CD14-positive monocyte (primary cell): ENCODE results near the gene PDXDC1. TPM values are rescaled to one million over a fixed set of nuclear protein-coding genes. Genes with fewer than 3 reads are reported as not detected.
"Not testable (repeated sequence)": the region's sequence is repeated elsewhere in the genome, so short reads cannot be mapped to it uniquely, and the experiment has no call there.

Experiments
- DNase-seq, 3 donors: peaks; one replicate each; pipeline ENCODE4 v3.0.0-alpha.2; 2011 to 2022
- H2AFZ ChIP-seq: 2 replicates; pipeline ENCODE4 v1.6.0; 2012; ENCODE audit warnings: mild to moderate bottlenecking, low read depth, low read length, inconsistent platforms; ENCODE audit not compliant: insufficient read depth, poor library complexity, severe bottlenecking
- H3K27ac ChIP-seq, 2 donors: 1 replicate in 1 of 2; 2 replicates in 1 of 2; pipeline ENCODE4 v1.5.1; 2012 to 2013; ENCODE audit warnings: low read length in 2 of 2, control low read depth in 1 of 2, inconsistent platforms in 1 of 2, low read depth in 1 of 2, mild to moderate bottlenecking in 1 of 2
- H3K27me3 ChIP-seq, 2 donors: one replicate each; pipeline versions ENCODE4 v1.6.0 to v1.6.1; 2011 to 2013; ENCODE audit warnings: low read length in 2 of 2; ENCODE audit not compliant: control insufficient read depth in 2 of 2, insufficient read depth in 2 of 2
- H3K36me3 ChIP-seq, 2 donors: replicated peaks in 1 of 2; 1 replicate in 1 of 2; 2 replicates in 1 of 2; pipeline versions ENCODE4 v1.5.1 to v1.6.1; 2012 to 2013; ENCODE audit warnings: low read length in 2 of 2, control low read depth in 1 of 2, inconsistent platforms in 1 of 2, mild to moderate bottlenecking in 1 of 2; ENCODE audit not compliant: insufficient read depth in 2 of 2, control insufficient read depth in 1 of 2
- H3K4me1 ChIP-seq, 2 donors: 1 replicate in 1 of 2; 2 replicates in 1 of 2; pipeline versions ENCODE4 v1.5.1 to v1.6.1; 2012 to 2013; ENCODE audit warnings: low read length in 2 of 2, control low read depth in 1 of 2, inconsistent platforms in 1 of 2, mild to moderate bottlenecking in 1 of 2, moderate library complexity in 1 of 2; ENCODE audit not compliant: insufficient read depth in 2 of 2, control insufficient read depth in 1 of 2
- H3K4me2 ChIP-seq: replicated peaks from 2 replicates; pipeline ENCODE3; 2012; ENCODE audit warnings: low read length, moderate library complexity, mild to moderate bottlenecking; ENCODE audit not compliant: poor library complexity, severe bottlenecking; ENCODE audit errors: extremely low read depth
- H3K4me3 ChIP-seq, 3 experiments: fragments of 200-600 bp in 1 of 3; sonication (generic) in 1 of 3; replicated peaks in 1 of 3; 1 replicate in 2 of 3; 2 replicates in 1 of 3; pipeline ENCODE4 v1.5.1; 2011 to 2013; ENCODE audit warnings: low read length in 3 of 3, mild to moderate bottlenecking in 3 of 3, control low read depth in 2 of 3, low read depth in 2 of 3, inconsistent platforms in 1 of 3, moderate library complexity in 1 of 3
- H3K79me2 ChIP-seq: 2 replicates; pipeline ENCODE4 v1.6.0; 2012; ENCODE audit warnings: mild to moderate bottlenecking, control low read depth, inconsistent platforms, low read length, moderate library complexity; ENCODE audit not compliant: insufficient read depth
- H3K9ac ChIP-seq: 2 replicates; pipeline ENCODE4 v1.6.0; 2017; ENCODE audit warnings: low read length, mild to moderate bottlenecking; ENCODE audit not compliant: insufficient read depth, poor library complexity, severe bottlenecking
- H3K9me3 ChIP-seq, 2 donors: replicated peaks in 1 of 2; 1 replicate in 1 of 2; 2 replicates in 1 of 2; pipeline versions ENCODE4 v1.5.1 to v1.6.1; 2012 to 2013; ENCODE audit warnings: low read length in 2 of 2, control low read depth in 1 of 2; ENCODE audit not compliant: control insufficient read depth in 1 of 2, insufficient read depth in 1 of 2
- H4K20me1 ChIP-seq: 2 replicates; pipeline ENCODE4 v1.6.0; 2012; ENCODE audit warnings: mild to moderate bottlenecking, low read length, control low read depth, moderate library complexity; ENCODE audit not compliant: insufficient read depth
- H3K27ac Mint-ChIP-seq, 7 donors: one replicate each; pipeline ENCODE4 v1.8.0; 2020; ENCODE audit warnings: mild to moderate bottlenecking in 7 of 7, mixed read lengths in 7 of 7, moderate library complexity in 6 of 7, inconsistent platforms in 2 of 7
- H3K27me3 Mint-ChIP-seq, 3 donors: one replicate each; pipeline ENCODE4 v1.8.0; 2021 to 2022; ENCODE audit warnings: low read depth in 3 of 3, mild to moderate bottlenecking in 3 of 3, mixed read lengths in 3 of 3, moderate library complexity in 3 of 3, inconsistent platforms in 1 of 3
- H3K36me3 Mint-ChIP-seq, 2 donors: one replicate each; pipeline ENCODE4 v1.8.0; 2020; ENCODE audit warnings: mixed read lengths in 2 of 2, inconsistent platforms in 1 of 2, mild to moderate bottlenecking in 1 of 2
- H3K4me1 Mint-ChIP-seq: one replicate; pipeline ENCODE4 v1.8.0; 2020; ENCODE audit warnings: mild to moderate bottlenecking, mixed read lengths
- H3K4me3 Mint-ChIP-seq, 2 donors: one replicate each; pipeline ENCODE4 v1.8.0; 2020; ENCODE audit warnings: mild to moderate bottlenecking in 2 of 2, mixed read lengths in 2 of 2, moderate library complexity in 1 of 2
- H3K9me3 Mint-ChIP-seq, 7 donors: one replicate each; pipeline ENCODE4 v1.8.0; 2020 to 2022; ENCODE audit warnings: mixed read lengths in 7 of 7, mild to moderate bottlenecking in 6 of 7, moderate library complexity in 6 of 7, inconsistent platforms in 2 of 7
- WGBS: methylation state at CpG from one replicate; pipeline ENCODE4 v1.1.5; 2013; ENCODE audit warnings: missing lambda C conversion rate; ENCODE audit not compliant: insufficient coverage; 5-methylcytosine and 5-hydroxymethylcytosine counted together
- intact Hi-C, 2 donors: fragments of 100-400 bp; cut with micrococcal nuclease; formaldehyde crosslinking; loops; one replicate each; pipeline versions ENCODE4 v1.15.0 to v1.15.1; 2023
- polyA plus RNA-seq, 3 donors: library from polyadenylated mRNA; depleted of rRNA in 1 of 3; unstranded in 2 of 3; stranded (reverse) in 1 of 3; fragments of 300-500 nt in 2 of 3; fragments of >200 nt in 1 of 3; fragmentation: Illumina TruSeq in 2 of 3; gene quantifications; 1 replicate in 2 of 3; 2 replicates in 1 of 3; pipeline ENCODE4 v1.2.3, GENCODE V29; 2012 to 2021

The PDXDC1 gene
- polyA plus RNA-seq, 3 donors: 22.3 to 50.1 (median 36.0) TPM

DNA sequence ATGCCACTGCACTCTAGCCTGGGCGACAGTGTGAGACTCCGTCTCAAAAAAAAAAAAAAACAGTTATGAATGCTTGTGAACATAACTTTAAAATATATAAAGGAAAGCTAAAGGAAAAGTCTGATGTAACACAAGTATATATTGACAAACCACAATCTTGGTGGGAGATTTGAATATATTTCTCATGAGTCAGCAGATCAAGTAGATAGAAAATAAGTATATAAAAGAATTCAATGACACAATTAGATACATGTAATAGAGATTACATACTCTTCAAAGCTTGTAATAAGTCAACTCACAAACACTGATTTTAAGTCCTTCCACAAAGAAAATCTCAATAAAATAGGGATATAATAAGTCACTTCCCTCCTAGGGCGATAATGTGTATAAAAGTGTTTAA lies 40.8 kb downstream of the PDXDC1 start:
- peaks cover 64 to 94% of the 10 kb centered on the region in 2 donors for H3K36me3 Mint-ChIP-seq
- intact Hi-C loops, H3K79me2 ChIP-seq, H3K4me3 Mint-ChIP-seq, H3K27me3 Mint-ChIP-seq, H4K20me1 ChIP-seq, H2AFZ ChIP-seq, DNase-seq, H3K27ac ChIP-seq, H3K4me3 ChIP-seq, H3K9me3 ChIP-seq, H3K9ac ChIP-seq, H3K27me3 ChIP-seq, H3K4me2 ChIP-seq, H3K9me3 Mint-ChIP-seq, H3K4me1 ChIP-seq: not testable (repeated sequence)
- peaks cover 14% of the 10 kb centered on the region for H3K4me1 Mint-ChIP-seq
- peaks cover 51 to 75% of the 10 kb centered on the region in 2 donors for H3K36me3 ChIP-seq
- H3K27ac Mint-ChIP-seq: peak overlapping the region in 2 of 7 donors; percentile 40 to 50
- WGBS: no CpG with 5 or more reads among the region's 3 CpGs

DNA sequence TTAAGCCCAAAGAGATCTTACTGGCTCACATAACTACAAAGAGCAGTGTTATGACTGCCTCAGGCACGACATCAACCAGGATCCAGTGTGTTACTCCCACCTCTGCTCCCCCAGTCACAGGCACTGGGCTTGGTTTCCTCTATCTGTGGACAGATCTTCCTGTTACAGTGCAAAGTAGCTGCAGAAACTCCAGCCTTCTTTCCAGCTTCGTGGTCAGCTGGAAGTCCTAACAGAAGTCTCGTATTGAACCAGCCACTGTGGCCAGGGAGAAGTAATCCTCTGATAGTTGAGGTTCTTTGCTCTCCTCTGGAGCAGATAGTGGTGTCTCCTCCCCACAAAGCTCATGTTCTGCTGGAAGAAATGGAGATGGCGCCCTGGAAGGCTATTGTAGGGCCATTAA lies 41.5 kb downstream of the PDXDC1 start:
- DNase-seq, H3K4me3 ChIP-seq, intact Hi-C loops, H3K4me1 ChIP-seq, H3K9me3 Mint-ChIP-seq, H4K20me1 ChIP-seq, H3K9me3 ChIP-seq, H3K79me2 ChIP-seq, H3K9ac ChIP-seq, H2AFZ ChIP-seq, H3K4me2 ChIP-seq, H3K4me3 Mint-ChIP-seq, H3K27me3 ChIP-seq, H3K27me3 Mint-ChIP-seq: not testable (repeated sequence)
- peak overlapping the region in 6 of 7 donors; percentile 12 to 84 (median 48) for H3K27ac Mint-ChIP-seq
- H3K4me1 Mint-ChIP-seq: peaks cover 14% of the 10 kb centered on the region
- peaks cover 64 to 94% of the 10 kb centered on the region in 2 donors for H3K36me3 Mint-ChIP-seq
- WGBS: 83% methylated on average over 1 of the region's 4 CpGs
- Histone ChIP-seq H3K36me3 (peaks cover 52 to 76% of the 10 kb centered on the region in 2 donors), H3K27ac (peak overlapping the region in 1 of 2 donors; percentile 22)

DNA sequence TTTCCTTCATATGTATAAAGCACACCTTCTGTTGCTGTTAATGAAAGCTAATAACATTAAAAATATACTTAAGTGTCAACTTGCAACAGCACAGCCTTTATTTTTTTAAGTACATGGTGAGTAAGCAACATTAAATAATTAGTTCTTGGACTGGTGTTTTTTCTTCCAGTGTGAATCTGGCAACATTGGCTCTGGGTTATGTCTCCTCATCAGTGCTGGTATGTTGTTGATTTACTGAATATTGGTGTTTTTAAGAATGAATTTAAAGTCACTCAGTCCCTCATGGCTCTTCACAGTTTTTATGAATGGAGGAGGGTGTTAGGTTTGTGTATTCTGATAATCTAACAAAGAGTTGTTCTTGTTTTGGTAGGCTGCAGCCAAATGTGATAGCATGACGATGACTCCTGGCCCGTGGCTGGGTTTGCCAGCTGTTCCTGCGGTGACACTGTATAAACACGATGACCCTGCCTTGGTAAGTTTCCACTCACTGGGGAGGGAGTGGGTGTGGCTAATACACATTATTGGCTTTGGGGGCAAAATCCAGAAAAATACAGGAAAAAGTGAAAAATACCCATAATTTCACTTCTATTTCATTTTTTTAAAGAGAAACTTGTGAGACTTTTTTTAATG lies 42.2 kb downstream of the PDXDC1 start:
- H3K27me3 Mint-ChIP-seq, H3K4me3 ChIP-seq, H4K20me1 ChIP-seq, intact Hi-C loops, H3K79me2 ChIP-seq, DNase-seq, H3K4me2 ChIP-seq, H3K9me3 Mint-ChIP-seq, H3K4me1 ChIP-seq, H2AFZ ChIP-seq, H3K4me3 Mint-ChIP-seq, H3K27me3 ChIP-seq, H3K9me3 ChIP-seq, H3K9ac ChIP-seq, H3K27ac ChIP-seq: not testable (repeated sequence)
- Mint-ChIP-seq H3K4me1 (peaks cover 14% of the 10 kb centered on the region), H3K36me3 (peaks cover 65 to 94% of the 10 kb centered on the region in 2 donors), H3K27ac (peak overlapping the region in 2 of 7 donors; percentile 17 to 51)
- 79% methylated on average over 4 of the region's 4 CpGs for WGBS
- peaks cover 55 to 78% of the 10 kb centered on the region in 2 donors for H3K36me3 ChIP-seq

GRCh38 chr16:15021429-15021828 lies 46.6 kb downstream of the PDXDC1 start:
- H3K9me3 ChIP-seq, H3K27me3 Mint-ChIP-seq, DNase-seq, H3K9ac ChIP-seq, H4K20me1 ChIP-seq, H3K27ac ChIP-seq, H3K27me3 ChIP-seq, H3K4me1 ChIP-seq, H3K4me3 Mint-ChIP-seq, H3K4me2 ChIP-seq, H3K4me1 Mint-ChIP-seq, H3K9me3 Mint-ChIP-seq, H2AFZ ChIP-seq, H3K4me3 ChIP-seq, H3K79me2 ChIP-seq, intact Hi-C loops: not testable (repeated sequence)
- Mint-ChIP-seq H3K36me3 (peaks cover 84 to 97% of the 10 kb centered on the region in 2 donors), H3K27ac (peak overlapping the region in 1 of 7 donors; percentile 1)
- peaks cover 78 to 99% of the 10 kb centered on the region in 2 donors for H3K36me3 ChIP-seq
- WGBS: 96% methylated on average over 6 of the region's 7 CpGs
